Measurements from ENCODE around the gene TRA2B.

- TF ChIP-seq MAX (IDR thresholded peaks at IDR 0.05) (no peak), SRF (IDR thresholded peaks at IDR 0.05; ENCODE audit: low read depth, low read length) (no peak), GABPA (IDR thresholded peaks at IDR 0.05; ENCODE audit: borderline replicate concordance, insufficient read depth, low read length) (no peak), CEBPB (IDR thresholded peaks at IDR 0.05; ENCODE audit: low read depth, low read length) (no peak), CTCF (IDR thresholded peaks at IDR 0.05; ENCODE audit: control extremely low read depth in 1 of 3, insufficient read depth in 1 of 3, low read depth in 1 of 3, low read length in 3 of 3) (no peak), EP300 (IDR thresholded peaks at IDR 0.05; ENCODE audit: borderline replicate concordance in 1 of 2, low read depth in 2 of 2, low read length in 2 of 2) (no peak), TAF1 (IDR thresholded peaks at IDR 0.05; ENCODE audit: low read depth, low read length) (no peak)
Measured at GRCh38 chr3:185927501-185928200, 10.2 kb downstream of the TRA2B start.

Measured in H1 (cell line).